HG03342 (cell line): ENCODE data around the gene RGL4.
"Not testable (repeated sequence)": the region's sequence is repeated elsewhere in the genome, so short reads cannot be mapped to it uniquely, and the experiment has no call there.

ENCODE experiments used
- ATAC-seq: cut with Tn5 transposase; IDR thresholded peaks from one replicate; pipeline ENCODE4 v1.9.1; 2021; ENCODE audit warnings: mild to moderate bottlenecking, moderate library complexity; ENCODE audit not compliant: unreplicated experiment

Gene RGL4

GRCh38 chr22:23728108-23728507, 37.3 kb downstream of the RGL4 start:
- not testable (repeated sequence) for ATAC-seq

GRCh38 chr22:23737696-23738095, 46.9 kb downstream of the RGL4 start:
- no peak for ATAC-seq

- ATAC-seq: no peak
Measured at GRCh38 chr22:23742505-23743264, 51.9 kb downstream of the RGL4 start.

- no peak for ATAC-seq
Measured at GRCh38 chr22:23743303-23743705, 52.5 kb downstream of the RGL4 start.

GRCh38 chr22:23744001-23744400, 53.2 kb downstream of the RGL4 start:
- no peak for ATAC-seq

GRCh38 chr22:23744485-23744884, 53.7 kb downstream of the RGL4 start:
- no peak for ATAC-seq

GRCh38 chr22:23745791-23746190, 55.0 kb downstream of the RGL4 start:
- ATAC-seq: no peak
